Fibroblast of lung (primary cell): Measurements from ENCODE around the gene UBQLN3.

Experiments used
- CTCF ChIP-seq, 2 donors: IDR thresholded peaks in 1 of 2; conservative IDR thresholded peaks in 1 of 2; 1 replicate in 1 of 2; 2 replicates in 1 of 2; pipeline ENCODE4 v1.5.1; 2011 to 2012; ENCODE audit warnings: low read length in 2 of 2, control low read depth in 1 of 2, inconsistent platforms in 1 of 2, low read depth in 1 of 2, mild to moderate bottlenecking in 1 of 2
- EZH2 ChIP-seq: IDR thresholded peaks from 2 replicates; pipeline ENCODE4 v1.5.1; 2012; ENCODE audit warnings: low read length, control low read depth, mild to moderate bottlenecking; ENCODE audit errors: missing control alignments

GRCh38 chr11:5556596-5557188 is 46.9 kb upstream of the UBQLN3 start:
- TF ChIP-seq CTCF (conservative IDR thresholded peaks at IDR 0.05 in 1 of 2, IDR thresholded peaks at IDR 0.05 in 1 of 2; ENCODE audit: low read depth in 1 of 2, low read length in 2 of 2) (no peak), EZH2 (no peak)
